DOHH2 (cell line): ENCODE measurements around the gene CHMP4A.

Experiments
- EZH2phosphoT487 ChIP-seq: fragments of 200-600 bp; sonication (generic); IDR thresholded peaks from 2 replicates; pipeline ENCODE4 v1.6.1; 2017; ENCODE audit warnings: borderline replicate concordance, mild to moderate bottlenecking, antibody characterized with exemption, low read length, moderate library complexity, mixed read lengths
- TF ChIP-seq, protein P1 (sequence below): fragments of 200-600 bp; sonication (generic); IDR thresholded peaks from one replicate; pipeline ENCODE4 v1.5.1; 2014; ENCODE audit warnings: antibody characterized with exemption, mild to moderate bottlenecking, low read depth, low read length; ENCODE audit not compliant: poor library complexity, severe bottlenecking

DNA sequence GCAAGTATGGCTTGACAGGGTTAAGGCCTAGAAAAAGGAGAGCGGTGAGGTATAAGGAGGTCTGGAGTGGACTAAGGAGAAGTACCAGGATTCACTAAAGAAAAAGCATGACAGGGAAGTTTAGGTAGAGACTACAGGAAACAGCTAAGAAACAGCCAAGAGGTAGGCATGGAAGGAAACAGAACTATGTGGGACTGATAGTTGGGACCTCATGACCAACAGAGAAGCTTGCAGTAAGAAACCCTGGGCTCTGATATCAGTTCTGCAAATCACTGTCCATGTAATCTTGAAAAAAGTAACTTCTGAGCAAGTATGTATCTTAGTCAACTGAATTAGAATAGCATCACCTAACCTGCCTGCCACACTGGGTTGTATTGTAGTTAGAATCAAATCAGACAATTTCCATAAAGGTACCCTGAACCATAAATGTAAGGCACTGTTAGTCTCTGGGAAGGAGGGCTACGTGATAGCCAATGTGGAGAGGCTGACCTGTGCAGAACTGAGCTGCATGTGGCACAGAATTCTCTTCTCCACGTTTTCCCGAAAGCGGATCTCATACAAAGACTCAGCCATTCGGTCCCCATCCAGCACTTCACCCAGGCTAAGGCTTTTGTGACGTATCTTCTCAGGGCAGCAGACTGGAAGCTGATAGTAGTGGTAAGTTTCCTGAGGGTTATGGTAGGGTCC lies 19.0 kb downstream of the CHMP4A start:
- TF ChIP-seq, protein P1, sequence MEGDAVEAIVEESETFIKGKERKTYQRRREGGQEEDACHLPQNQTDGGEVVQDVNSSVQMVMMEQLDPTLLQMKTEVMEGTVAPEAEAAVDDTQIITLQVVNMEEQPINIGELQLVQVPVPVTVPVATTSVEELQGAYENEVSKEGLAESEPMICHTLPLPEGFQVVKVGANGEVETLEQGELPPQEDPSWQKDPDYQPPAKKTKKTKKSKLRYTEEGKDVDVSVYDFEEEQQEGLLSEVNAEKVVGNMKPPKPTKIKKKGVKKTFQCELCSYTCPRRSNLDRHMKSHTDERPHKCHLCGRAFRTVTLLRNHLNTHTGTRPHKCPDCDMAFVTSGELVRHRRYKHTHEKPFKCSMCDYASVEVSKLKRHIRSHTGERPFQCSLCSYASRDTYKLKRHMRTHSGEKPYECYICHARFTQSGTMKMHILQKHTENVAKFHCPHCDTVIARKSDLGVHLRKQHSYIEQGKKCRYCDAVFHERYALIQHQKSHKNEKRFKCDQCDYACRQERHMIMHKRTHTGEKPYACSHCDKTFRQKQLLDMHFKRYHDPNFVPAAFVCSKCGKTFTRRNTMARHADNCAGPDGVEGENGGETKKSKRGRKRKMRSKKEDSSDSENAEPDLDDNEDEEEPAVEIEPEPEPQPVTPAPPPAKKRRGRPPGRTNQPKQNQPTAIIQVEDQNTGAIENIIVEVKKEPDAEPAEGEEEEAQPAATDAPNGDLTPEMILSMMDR = no peak
- no peak for TF ChIP-seq EZH2phosphoT487
